ENCODE results near the gene CLIP1. TPM values are rescaled to one million over a fixed set of nuclear protein-coding genes. Genes with fewer than 3 reads are reported as not detected.

CLIP1 gene
- total RNA-seq, 2 donors from 2014 or later, result 72.4 to 81.1 TPM

Other genes starting within 250 kb of the CLIP1 start
- gene IL31, start 248.4 kb downstream of the CLIP1 start, total RNA-seq, result not detected
- gene LRRC43, start 239.5 kb downstream of the CLIP1 start, total RNA-seq, result not detected
- not detected for gene B3GNT4, start 219.0 kb downstream of the CLIP1 start, total RNA-seq
- gene DIABLO, start 196.6 kb downstream of the CLIP1 start, total RNA-seq, result 10 to 100 TPM; 80.9 to 95.8 TPM
- 10 to 100 TPM; 18.9 to 19.2 TPM for gene VPS33A, start 156.2 kb downstream of the CLIP1 start, total RNA-seq
- 10 to 100 TPM; 53.0 to 60.3 TPM for gene ZCCHC8, start 78.3 kb upstream of the CLIP1 start, total RNA-seq
- 100 to 1,000 TPM; 292 to 297 TPM for gene RSRC2, start 104.3 kb upstream of the CLIP1 start, total RNA-seq
- gene KNTC1, start 104.6 kb upstream of the CLIP1 start, total RNA-seq, result 10 to 100 TPM; 24.1 to 25.1 TPM